HG03025 (cell line): ENCODE measurements around the gene SPIN2B.
"Not testable (repeated sequence)": the region's sequence is repeated elsewhere in the genome, so short reads cannot be mapped to it uniquely, and the experiment has no call there.

Source experiments
- ATAC-seq: cut with Tn5 transposase; IDR thresholded peaks from one replicate; pipeline ENCODE4 v1.9.1; 2021; ENCODE audit warnings: mild to moderate bottlenecking, moderate library complexity; ENCODE audit not compliant: unreplicated experiment, low FRiP score

The SPIN2B gene

DNA sequence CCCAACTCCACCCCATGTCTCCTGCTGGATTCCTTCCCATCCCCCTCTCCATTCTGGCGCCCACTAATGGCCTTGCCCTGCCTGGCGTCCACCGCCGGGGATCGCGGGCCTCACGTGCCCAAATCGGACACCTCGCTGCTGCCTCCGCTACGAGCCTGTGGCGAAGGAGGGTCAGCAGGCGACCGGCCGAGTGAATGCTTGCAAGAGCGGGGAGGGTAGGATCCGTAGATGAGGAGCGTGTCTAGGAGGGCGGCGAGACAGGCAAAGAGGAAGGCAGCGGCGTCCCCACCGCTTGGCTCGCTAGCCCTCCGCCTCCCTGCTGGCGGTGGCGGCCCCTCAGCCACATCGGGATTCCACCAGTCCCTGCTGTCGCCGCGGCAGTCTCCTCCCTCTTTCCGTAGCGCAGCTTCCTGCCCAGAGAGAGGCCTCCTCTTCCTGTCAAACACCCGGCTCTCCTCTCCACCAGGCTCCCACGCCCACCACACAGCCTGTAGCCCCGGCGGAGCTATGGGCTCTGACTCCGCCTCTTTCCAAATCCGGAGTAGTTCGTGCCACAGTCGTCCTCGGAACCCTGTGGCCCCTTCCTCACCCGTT is at the start of gene SPIN2B:
TSS of gene SPIN2B (minus strand) at position 387 of the 594 bp plus-strand sequence.
- peak; percentile 98 for ATAC-seq

DNA sequence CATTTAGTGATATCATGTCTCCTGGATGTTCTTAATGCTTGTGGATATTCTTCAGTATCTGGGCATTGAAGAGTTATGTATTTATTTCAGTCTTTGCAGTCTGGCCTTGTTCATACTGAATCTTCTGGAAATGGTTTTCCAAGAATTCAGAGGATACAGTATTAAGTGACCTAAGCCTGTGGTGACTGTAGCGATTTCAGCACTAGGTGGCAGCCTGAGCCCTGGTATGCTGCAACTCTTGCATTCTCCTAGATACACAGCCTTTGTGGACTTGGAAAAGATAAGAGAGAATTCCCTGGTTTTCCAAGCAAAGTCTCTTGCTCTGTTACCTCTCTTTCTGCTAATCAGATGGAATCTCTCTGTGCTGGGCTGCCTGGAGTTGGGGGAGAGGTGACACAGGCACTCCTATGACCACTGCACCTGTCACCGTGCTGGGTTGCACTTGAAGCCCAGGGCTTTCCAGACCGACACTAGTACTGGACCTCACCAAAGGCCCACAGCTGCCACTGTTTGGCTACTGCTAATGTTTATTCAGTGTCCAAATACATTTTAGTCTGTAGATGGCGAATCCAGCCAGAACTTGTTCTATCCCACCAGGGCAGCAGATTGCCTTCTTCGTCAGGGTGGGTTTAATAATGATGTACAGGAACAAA is 35.2 kb upstream of the SPIN2B start:
- no peak for ATAC-seq

DNA sequence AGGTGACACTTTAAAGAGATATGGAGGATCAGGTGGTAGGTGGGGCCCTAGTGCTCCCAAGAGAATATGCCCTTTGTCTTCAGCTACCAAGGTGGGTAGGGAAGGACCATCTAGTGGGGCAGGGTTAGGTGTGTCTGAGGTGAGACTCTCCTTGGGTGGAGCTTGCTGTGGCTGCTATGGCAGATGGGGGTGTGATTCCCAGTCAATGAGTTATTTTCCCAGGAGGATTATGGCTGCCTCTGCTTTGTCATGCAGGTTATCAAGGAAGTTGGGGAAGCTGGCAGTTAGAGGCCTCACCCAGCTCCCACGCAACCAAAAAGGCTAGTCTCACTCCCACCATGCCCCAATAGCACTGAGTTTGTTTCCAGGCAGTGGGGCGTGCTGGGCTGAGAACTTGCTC is 33.8 kb upstream of the SPIN2B start:
- ATAC-seq, result no peak

DNA sequence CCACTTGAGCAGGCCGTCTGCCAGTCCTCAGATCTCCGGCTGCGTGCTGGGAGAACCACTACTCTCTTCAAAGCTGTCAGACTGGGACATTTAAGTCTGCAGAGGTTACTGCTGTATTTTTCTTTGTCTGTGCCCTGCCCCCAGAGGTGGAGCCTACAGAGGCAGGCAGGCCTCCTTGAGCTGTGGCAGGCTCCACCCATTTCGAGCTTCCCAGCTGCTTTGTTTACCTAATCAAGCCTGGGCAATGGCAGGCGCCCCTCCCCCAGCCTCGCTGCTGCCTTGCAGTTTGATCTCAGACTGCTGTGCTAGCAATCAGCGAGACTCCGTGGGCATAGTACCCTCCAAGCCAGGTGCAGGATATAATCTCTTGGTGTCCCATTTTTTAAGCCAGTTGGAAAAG is 30.9 kb upstream of the SPIN2B start:
- not testable (repeated sequence) for ATAC-seq

DNA sequence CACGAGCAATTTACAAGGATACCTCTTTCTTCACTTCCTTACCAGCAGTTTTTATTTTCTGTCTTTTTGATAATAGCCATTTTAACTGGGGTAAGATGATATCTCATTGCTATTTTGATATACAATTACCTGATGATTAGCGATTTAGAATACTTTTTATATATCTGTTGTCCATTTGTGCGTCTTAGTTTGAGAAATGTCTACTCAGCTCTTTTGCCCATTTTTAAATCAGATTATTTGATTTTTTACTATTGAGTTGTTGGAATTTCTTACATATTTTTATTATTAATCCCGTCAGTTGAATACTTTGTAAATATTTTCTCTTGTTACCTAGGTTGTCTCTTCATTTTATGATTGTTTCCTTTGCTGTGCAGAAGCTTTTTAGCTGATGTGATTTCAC is 17.3 kb upstream of the SPIN2B start:
- no peak for ATAC-seq

DNA sequence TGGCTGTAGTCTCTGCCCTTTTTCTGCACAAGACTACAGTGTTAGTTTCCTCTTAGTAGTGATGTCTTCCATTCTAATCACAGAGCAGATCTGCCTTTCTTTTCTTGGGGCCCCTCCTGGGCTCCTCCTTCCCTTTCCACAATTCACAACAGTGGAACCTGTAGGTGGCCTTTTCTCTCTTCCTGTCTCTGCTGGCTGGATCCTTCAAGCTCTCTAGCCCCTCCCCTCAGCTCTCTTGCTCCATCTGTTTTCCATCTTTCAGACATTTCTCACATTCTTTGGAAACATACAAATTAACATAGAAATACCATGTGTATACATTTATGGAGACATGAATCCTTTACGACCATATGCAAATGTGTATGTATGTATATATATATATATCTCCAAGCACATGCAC is 16.2 kb upstream of the SPIN2B start:
- no peak for ATAC-seq

DNA sequence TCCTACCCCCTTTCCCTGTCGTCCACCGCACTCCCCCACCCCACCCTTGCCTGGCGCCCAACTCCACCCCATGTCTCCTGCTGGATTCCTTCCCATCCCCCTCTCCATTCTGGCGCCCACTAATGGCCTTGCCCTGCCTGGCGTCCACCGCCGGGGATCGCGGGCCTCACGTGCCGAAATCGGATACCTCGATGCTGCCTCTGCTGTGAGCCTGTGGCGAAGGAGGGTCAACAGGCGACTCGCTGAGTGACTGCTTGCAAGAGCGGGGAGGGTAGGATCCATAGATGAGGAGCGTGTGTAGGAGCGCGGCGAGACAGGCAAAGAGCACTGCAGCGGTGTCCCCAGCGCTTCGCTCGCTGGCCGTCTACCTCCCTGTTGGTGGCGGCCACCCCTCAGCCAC is 15.7 kb upstream of the SPIN2B start, which contains the start of gene SPIN2A:
TSS of gene SPIN2A (minus strand) at position 325 of the 400 bp plus-strand sequence. CDS start 800 bp downstream, outside the sequence.
- ATAC-seq, result not testable (repeated sequence)

DNA sequence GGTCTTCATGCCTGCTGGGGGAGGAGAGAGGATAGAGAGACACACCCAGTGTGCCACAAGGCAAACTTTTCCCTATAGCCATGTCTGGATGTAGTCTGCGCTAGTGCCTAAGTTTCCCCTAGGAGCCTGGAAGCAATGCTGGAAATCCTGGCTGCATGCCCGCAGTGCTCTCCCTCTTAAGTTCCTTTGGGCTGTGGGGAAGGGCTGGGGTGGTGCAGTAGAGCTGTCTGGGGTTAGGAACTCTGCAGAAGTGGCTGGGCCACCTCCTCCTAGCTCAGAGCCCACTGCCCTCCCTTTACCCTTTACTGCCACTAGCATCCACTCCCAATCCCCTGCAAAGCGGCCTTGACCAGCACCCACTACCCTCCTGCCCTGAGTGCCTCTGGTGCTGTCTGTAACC is 15.2 kb upstream of the SPIN2B start:
- ATAC-seq, result not testable (repeated sequence)

DNA sequence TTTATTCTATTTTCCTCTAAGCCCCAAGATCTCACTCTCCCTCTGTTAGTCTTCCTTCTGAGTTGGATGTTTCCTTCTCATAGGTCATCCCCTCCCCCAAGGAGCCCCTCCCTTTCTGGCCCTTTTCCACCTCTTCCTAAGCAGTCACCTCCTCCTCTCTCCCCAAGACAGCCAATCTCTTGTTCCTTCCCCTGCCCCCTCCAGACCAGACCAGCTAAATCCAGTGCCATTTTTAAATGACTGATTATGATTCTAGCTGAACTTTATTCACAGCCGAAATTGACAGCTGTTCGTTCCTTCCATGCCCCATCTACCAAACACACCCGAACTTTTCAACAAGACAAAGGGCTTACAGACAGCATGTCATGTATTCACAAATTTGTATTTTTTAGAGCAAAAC is 13.9 kb upstream of the SPIN2B start:
- no peak for ATAC-seq

DNA sequence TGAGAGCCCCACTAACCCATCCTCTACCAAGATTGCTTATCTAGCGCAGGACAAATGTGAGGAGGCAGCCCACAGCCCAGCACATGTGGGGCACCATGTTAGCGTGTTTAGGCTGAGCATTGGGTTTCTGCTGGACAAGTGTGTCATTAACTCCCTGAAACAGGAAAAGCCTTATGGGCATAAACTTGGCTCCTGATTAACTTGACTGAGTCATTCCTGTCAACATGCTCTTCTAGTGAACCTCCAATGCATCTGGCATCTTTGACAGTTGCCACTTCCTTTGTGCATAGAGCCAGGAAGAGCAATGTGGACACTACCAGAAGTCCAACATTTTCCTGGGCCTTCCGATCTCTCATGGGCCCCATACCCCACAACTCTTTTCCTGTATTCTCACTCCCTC is 13.4 kb upstream of the SPIN2B start:
- ATAC-seq, result no peak

DNA sequence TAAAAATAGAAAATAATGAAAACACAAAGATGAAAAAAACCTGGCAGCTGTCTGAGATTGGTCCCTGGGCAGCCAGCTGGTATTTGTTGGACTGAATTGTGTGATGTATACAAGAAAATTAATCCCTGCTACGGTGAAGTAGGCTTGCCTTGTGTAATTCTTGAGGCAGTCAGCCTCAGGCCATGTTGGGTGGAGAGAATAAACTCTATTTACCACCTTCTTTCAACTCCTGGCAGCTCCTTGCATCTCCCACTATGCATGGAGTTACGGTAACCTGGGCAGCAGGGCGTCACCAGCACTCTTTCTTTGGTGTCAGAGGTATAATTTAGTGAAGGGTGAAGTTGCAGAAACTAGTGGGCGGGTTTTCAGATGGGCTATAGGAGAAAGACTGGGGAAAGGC is 12.4 kb upstream of the SPIN2B start:
- no peak for ATAC-seq

DNA sequence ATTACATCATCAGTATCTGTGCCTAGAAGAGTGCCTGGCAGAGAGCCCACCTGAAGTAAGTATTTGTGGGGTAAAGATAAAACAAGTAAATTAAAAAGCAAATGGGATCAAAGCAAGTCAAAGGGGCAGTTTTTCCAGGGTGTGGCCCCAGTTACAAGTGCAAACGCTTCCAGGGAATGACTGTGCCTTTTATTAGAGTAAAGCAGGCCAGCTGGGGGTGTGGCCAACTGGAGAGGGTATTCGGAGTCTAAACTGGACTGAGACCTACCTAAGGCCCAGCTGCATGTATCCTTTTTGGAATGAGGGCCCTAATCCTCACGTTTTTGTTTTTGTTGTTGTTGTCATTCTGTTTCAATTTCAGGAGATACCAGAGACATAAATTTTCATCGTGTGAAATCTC is 11.9 kb upstream of the SPIN2B start:
- ATAC-seq, result not testable (repeated sequence)

DNA sequence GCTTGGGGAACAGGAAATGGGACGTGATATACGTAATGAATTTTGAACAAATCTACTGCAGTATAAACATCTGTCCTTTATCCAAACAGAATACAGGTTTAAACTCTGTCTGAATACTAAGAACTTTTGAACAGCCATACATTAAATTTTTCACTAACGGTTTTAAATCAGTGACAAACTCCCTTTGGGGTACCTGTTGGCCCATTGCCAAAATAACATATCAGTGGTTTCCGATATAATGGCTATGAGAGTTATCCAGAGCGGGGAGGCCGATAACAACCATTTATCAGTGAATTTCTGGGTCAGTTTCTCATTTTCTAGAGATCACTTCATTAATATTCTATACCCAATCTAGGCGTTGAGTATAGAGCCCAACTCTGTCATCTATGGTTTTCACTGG is 10.7 kb upstream of the SPIN2B start:
- ATAC-seq, result no peak

DNA sequence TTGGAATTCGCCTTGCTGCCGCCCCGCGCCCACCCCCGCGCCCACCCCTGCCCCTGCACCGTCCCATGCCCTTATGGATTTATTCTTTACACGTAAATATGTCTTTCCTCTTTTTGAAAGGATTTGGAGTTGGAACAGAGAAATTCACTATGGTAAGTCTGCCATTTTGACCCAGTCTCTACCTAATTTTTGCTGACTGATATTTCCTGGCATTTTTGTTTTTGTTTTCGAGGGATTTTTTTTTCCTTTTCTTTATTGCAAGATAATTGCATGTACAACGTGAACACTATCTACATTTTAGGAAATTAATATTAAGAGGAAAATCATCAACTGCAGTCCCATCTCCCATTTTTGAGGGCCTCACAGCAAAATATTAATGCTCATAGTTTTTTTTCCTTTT is 468 bp upstream of the SPIN2B start:
- no peak for ATAC-seq

DNA sequence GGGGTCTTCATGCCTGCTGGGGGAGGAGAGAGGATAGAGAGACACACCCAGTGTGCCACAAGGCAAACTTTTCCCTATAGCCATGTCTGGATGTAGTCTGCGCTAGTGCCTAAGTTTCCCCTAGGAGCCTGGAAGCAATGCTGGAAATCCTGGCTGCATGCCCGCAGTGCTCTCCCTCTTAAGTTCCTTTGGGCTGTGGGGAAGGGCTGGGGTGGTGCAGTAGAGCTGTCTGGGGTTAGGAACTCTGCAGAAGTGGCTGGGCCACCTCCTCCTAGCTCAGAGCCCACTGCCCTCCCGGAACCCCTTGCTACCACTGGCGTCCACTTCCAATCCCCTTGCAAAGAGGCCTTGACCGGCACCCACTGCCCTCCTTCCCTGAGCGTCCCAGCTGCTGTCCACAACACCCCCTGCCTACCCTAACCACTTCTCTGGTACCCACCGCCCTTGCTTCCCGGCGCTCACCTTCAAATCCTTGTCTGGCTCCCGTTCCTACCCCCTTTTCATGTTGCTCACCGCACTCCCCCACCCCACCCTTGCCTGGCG is 658 bp downstream of the SPIN2B start:
- not testable (repeated sequence) for ATAC-seq

DNA sequence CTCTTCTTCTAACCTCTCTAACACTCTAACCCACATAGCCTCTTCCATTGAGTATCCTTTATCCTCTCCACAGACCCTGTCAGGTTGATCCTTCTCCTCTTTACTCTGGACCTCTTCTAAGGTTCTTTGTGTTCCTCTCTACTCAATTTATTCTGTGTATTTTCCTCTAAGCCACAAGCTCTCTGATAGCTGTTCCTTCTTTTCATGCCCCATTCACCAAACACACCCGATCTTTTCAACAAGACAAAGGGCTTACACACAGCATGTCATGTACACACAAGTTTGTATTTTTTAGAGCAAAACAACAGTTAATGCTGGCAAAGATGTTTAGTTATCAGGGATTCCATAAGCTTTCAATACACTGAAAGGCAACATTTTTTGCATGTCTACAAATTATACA is 1.9 kb downstream of the SPIN2B start:
- no peak for ATAC-seq

DNA sequence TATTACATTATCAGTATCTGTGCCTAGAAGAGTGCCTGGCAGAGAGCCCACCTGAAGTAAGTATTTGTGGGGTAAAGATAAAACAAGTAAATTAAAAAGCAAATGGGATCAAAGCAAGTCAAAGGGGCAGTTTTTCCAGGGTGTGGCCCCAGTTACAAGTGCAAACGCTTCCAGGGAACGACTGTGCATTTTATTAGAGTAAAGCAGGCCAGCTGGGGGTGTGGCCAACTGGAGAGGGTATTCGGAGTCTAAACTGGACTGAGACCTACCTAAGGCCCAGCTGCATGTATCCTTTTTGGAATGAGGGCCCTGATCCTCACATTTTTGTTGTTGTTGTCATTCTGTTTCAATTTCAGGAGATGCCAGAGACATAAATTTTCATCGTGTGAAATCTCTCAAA is 3.8 kb downstream of the SPIN2B start:
- ATAC-seq, result not testable (repeated sequence)

DNA sequence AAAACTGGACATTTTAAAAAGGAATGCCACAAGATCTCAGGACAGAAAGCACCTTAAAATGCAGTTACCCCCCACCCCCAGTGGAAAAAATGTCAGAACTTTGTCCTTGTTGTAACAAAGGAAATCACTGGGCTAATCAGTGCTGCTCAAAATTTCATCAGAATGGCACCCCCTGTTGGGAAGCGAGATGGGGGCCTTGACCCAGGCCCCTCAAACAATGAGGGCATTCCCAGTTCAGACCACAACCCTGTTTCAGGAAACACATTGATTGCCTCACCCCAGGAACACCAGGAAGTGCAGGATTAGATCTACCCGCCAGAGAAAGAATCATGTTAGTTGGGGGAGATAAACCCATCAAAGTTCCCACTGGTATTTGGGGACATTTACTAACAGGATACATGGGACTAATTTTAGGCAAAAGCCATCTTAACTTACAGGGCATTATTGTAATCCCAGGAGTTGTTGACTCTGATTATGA is 16.4 kb downstream of the SPIN2B start:
- ATAC-seq, result no peak

DNA sequence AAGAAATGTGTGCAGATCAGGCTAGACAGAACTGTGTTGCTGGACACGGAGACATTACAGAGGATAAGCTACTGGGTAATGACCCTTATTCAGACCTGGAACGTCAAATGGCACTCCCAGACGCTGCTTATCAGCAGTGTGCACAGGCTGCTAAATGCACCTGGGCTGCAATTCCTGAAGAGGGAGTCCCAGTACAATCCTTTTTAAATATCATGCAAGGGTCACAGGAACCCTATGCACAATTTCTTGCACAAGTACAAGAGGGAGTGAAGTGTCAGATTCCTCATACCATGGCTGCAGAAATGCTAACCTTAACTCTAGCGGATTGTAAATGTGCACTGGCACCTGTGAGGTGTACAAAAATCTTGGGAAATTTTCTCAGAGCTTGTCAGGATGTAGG is 16.9 kb downstream of the SPIN2B start:
- no peak for ATAC-seq

DNA sequence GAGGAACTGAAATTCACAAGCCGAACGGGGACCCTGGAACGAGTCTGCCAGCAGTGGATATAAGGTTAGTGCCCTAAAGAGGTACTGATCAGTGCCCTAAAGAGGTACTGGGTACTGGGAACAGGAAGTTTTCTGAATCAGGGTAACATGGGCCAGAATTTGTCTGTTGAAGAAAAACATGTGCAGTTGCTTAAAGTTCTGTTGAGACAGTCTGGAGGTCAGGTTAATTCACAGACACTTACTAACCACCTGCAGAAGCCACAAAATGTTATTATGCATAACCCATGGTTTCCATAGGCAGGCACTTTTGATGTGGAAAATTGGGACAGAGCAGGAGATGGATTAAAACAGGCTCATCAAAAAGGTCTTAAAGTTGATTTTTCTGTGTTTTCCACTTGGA is 17.9 kb downstream of the SPIN2B start:
- no peak for ATAC-seq

DNA sequence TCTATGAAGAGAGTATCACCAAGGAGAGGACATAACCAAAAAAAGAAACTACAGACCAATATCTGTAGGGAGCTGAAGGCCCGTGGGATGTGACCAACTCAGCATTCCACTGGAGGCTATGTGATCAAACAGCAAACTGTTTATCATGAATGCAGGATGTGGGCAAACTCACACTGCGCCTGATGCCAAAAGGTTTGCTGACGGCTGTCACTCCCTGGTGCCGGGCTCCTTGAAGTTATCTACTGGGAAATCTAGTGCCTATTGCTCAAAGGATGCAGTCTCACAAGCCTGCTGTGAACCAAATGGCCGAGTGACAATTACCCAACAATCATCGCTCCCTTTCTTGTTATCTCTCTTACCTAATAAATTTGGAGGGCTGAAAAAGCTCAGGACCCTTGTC is 18.4 kb downstream of the SPIN2B start:
- ATAC-seq, result not testable (repeated sequence)

DNA sequence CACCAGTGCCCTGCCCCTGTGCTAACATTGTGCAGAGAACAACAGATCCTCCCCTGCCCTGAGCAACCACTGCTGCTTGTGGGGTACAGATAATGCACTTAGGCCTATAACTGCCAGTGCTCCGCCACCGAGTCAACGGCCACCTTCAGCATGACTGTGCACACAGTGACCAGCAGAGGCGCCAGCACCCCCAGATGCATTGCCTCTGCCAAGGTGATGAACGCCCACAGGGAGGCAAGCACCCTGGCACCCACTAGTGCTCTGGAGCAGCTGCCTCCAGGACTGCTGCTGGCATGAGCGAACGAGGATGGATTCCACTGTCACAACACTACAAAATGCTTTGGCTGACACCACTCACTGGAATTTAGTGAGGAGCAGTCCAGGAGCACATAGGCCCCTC is 38.2 kb downstream of the SPIN2B start:
- no peak for ATAC-seq
